CD14-positive monocyte (primary cell): Measurements from ENCODE around the gene OR2B2. TPM values are rescaled to one million over a fixed set of nuclear protein-coding genes. Genes with fewer than 3 reads are reported as not detected.
A peak's percentile ranks its signal among the peaks of the same experiment; 100 is the strongest.

Experiments used
- DNase-seq, 3 donors: peaks; one replicate each; pipeline ENCODE4 v3.0.0-alpha.2; 2011 to 2022
- H2AFZ ChIP-seq: 2 replicates; pipeline ENCODE4 v1.6.0; 2012; ENCODE audit warnings: mild to moderate bottlenecking, low read depth, low read length, inconsistent platforms; ENCODE audit not compliant: insufficient read depth, poor library complexity, severe bottlenecking
- H3K27ac ChIP-seq, 2 donors: 1 replicate in 1 of 2; 2 replicates in 1 of 2; pipeline ENCODE4 v1.5.1; 2012 to 2013; ENCODE audit warnings: low read length in 2 of 2, control low read depth in 1 of 2, inconsistent platforms in 1 of 2, low read depth in 1 of 2, mild to moderate bottlenecking in 1 of 2
- H3K27me3 ChIP-seq, 2 donors: one replicate each; pipeline versions ENCODE4 v1.6.0 to v1.6.1; 2011 to 2013; ENCODE audit warnings: low read length in 2 of 2; ENCODE audit not compliant: control insufficient read depth in 2 of 2, insufficient read depth in 2 of 2
- H3K36me3 ChIP-seq, 2 donors: replicated peaks in 1 of 2; 1 replicate in 1 of 2; 2 replicates in 1 of 2; pipeline versions ENCODE4 v1.5.1 to v1.6.1; 2012 to 2013; ENCODE audit warnings: low read length in 2 of 2, control low read depth in 1 of 2, inconsistent platforms in 1 of 2, mild to moderate bottlenecking in 1 of 2; ENCODE audit not compliant: insufficient read depth in 2 of 2, control insufficient read depth in 1 of 2
- H3K4me1 ChIP-seq, 2 donors: 1 replicate in 1 of 2; 2 replicates in 1 of 2; pipeline versions ENCODE4 v1.5.1 to v1.6.1; 2012 to 2013; ENCODE audit warnings: low read length in 2 of 2, control low read depth in 1 of 2, inconsistent platforms in 1 of 2, mild to moderate bottlenecking in 1 of 2, moderate library complexity in 1 of 2; ENCODE audit not compliant: insufficient read depth in 2 of 2, control insufficient read depth in 1 of 2
- H3K4me2 ChIP-seq: replicated peaks from 2 replicates; pipeline ENCODE3; 2012; ENCODE audit warnings: low read length, moderate library complexity, mild to moderate bottlenecking; ENCODE audit not compliant: poor library complexity, severe bottlenecking; ENCODE audit errors: extremely low read depth
- H3K4me3 ChIP-seq, 3 experiments: fragments of 200-600 bp in 1 of 3; sonication (generic) in 1 of 3; replicated peaks in 1 of 3; 1 replicate in 2 of 3; 2 replicates in 1 of 3; pipeline ENCODE4 v1.5.1; 2011 to 2013; ENCODE audit warnings: low read length in 3 of 3, mild to moderate bottlenecking in 3 of 3, control low read depth in 2 of 3, low read depth in 2 of 3, inconsistent platforms in 1 of 3, moderate library complexity in 1 of 3
- H3K79me2 ChIP-seq: 2 replicates; pipeline ENCODE4 v1.6.0; 2012; ENCODE audit warnings: mild to moderate bottlenecking, control low read depth, inconsistent platforms, low read length, moderate library complexity; ENCODE audit not compliant: insufficient read depth
- H3K9ac ChIP-seq: 2 replicates; pipeline ENCODE4 v1.6.0; 2017; ENCODE audit warnings: low read length, mild to moderate bottlenecking; ENCODE audit not compliant: insufficient read depth, poor library complexity, severe bottlenecking
- H3K9me3 ChIP-seq, 2 donors: replicated peaks in 1 of 2; 1 replicate in 1 of 2; 2 replicates in 1 of 2; pipeline versions ENCODE4 v1.5.1 to v1.6.1; 2012 to 2013; ENCODE audit warnings: low read length in 2 of 2, control low read depth in 1 of 2; ENCODE audit not compliant: control insufficient read depth in 1 of 2, insufficient read depth in 1 of 2
- H4K20me1 ChIP-seq: 2 replicates; pipeline ENCODE4 v1.6.0; 2012; ENCODE audit warnings: mild to moderate bottlenecking, low read length, control low read depth, moderate library complexity; ENCODE audit not compliant: insufficient read depth
- H3K27ac Mint-ChIP-seq, 7 donors: one replicate each; pipeline ENCODE4 v1.8.0; 2020; ENCODE audit warnings: mild to moderate bottlenecking in 7 of 7, mixed read lengths in 7 of 7, moderate library complexity in 6 of 7, inconsistent platforms in 2 of 7
- H3K27me3 Mint-ChIP-seq, 3 donors: one replicate each; pipeline ENCODE4 v1.8.0; 2021 to 2022; ENCODE audit warnings: low read depth in 3 of 3, mild to moderate bottlenecking in 3 of 3, mixed read lengths in 3 of 3, moderate library complexity in 3 of 3, inconsistent platforms in 1 of 3
- H3K36me3 Mint-ChIP-seq, 2 donors: one replicate each; pipeline ENCODE4 v1.8.0; 2020; ENCODE audit warnings: mixed read lengths in 2 of 2, inconsistent platforms in 1 of 2, mild to moderate bottlenecking in 1 of 2
- H3K4me1 Mint-ChIP-seq: one replicate; pipeline ENCODE4 v1.8.0; 2020; ENCODE audit warnings: mild to moderate bottlenecking, mixed read lengths
- H3K4me3 Mint-ChIP-seq, 2 donors: one replicate each; pipeline ENCODE4 v1.8.0; 2020; ENCODE audit warnings: mild to moderate bottlenecking in 2 of 2, mixed read lengths in 2 of 2, moderate library complexity in 1 of 2
- H3K9me3 Mint-ChIP-seq, 7 donors: one replicate each; pipeline ENCODE4 v1.8.0; 2020 to 2022; ENCODE audit warnings: mixed read lengths in 7 of 7, mild to moderate bottlenecking in 6 of 7, moderate library complexity in 6 of 7, inconsistent platforms in 2 of 7
- CTCF ChIP-seq: fragments of 200-600 bp; IDR thresholded peaks from one replicate; pipeline ENCODE4 v1.8.0; 2022; ENCODE audit warnings: antibody characterized with exemption, mild to moderate bottlenecking
- WGBS: methylation state at CpG from one replicate; pipeline ENCODE4 v1.1.5; 2013; ENCODE audit warnings: missing lambda C conversion rate; ENCODE audit not compliant: insufficient coverage; 5-methylcytosine and 5-hydroxymethylcytosine counted together
- intact Hi-C, 2 donors: fragments of 100-400 bp; cut with micrococcal nuclease; formaldehyde crosslinking; loops; one replicate each; pipeline versions ENCODE4 v1.15.0 to v1.15.1; 2023
- polyA plus RNA-seq, 3 donors: library from polyadenylated mRNA; depleted of rRNA in 1 of 3; unstranded in 2 of 3; stranded (reverse) in 1 of 3; fragments of 300-500 nt in 2 of 3; fragments of >200 nt in 1 of 3; fragmentation: Illumina TruSeq in 2 of 3; gene quantifications; 1 replicate in 2 of 3; 2 replicates in 1 of 3; pipeline ENCODE4 v1.2.3, GENCODE V29; 2012 to 2021

Gene OR2B2
- polyA plus RNA-seq, 3 donors, result not detected

GRCh38 chr6:27896398-27896796, 15.8 kb downstream of the OR2B2 start:
- Mint-ChIP-seq H3K4me3 (no peak overlapping the region), H3K36me3 (no peaks in the 10 kb centered on the region), H3K27me3 (no peaks in the 10 kb centered on the region), H3K27ac (no peak overlapping the region), H3K9me3 (no peaks in the 10 kb centered on the region), H3K4me1 (peaks cover 17% of the 10 kb centered on the region)
- Histone ChIP-seq H3K4me3 (peak overlapping the region in 1 of 3 experiments; percentile 85), H3K9me3 (no peaks in the 10 kb centered on the region), H3K79me2 (no peaks in the 10 kb centered on the region), H3K4me1 (peaks cover 37 to 50% of the 10 kb centered on the region in 2 donors), H3K9ac (no peak overlapping the region), H3K27me3 (no peaks in the 10 kb centered on the region), H3K36me3 (no peaks in the 10 kb centered on the region), H4K20me1 (no peaks in the 10 kb centered on the region), H3K4me2 (peak overlapping the region; percentile 94), H2AFZ (peak overlapping the region; percentile 79), H3K27ac (peak overlapping the region in 1 of 2 donors; percentile 75)
- no peak for DNase-seq
- intact Hi-C loops, result loop anchor here (5.0 to 10.0 kb wide), 4 partner anchors 139 to 742 kb away; no protein-coding TSS in a partner anchor
- no peak for TF ChIP-seq CTCF
- WGBS, result no CpG with 5 or more reads among the region's 4 CpGs

- intact Hi-C loops, result loop anchor here (5.0 to 10.0 kb wide), 9 partner anchors 58 to 740 kb away; a partner anchor contains a TSS
- peaks cover 28% of the 10 kb centered on the region for H3K4me1 Mint-ChIP-seq
- Histone ChIP-seq H2AFZ (peak overlapping the region; percentile 79), H3K4me1 (peaks cover 48 to 63% of the 10 kb centered on the region in 2 donors), H3K36me3 (no peaks in the 10 kb centered on the region), H3K9me3 (no peaks in the 10 kb centered on the region), H3K79me2 (no peaks in the 10 kb centered on the region), H3K9ac (peak overlapping the region; percentile 54), H4K20me1 (no peaks in the 10 kb centered on the region), H3K27ac (peak overlapping the region; percentile 50 to 75), H3K4me2 (peak overlapping the region; percentile 94), H3K27me3 (no peaks in the 10 kb centered on the region), H3K4me3 (peak overlapping the region; percentile 84 to 99 (median 85))
- H3K4me3 Mint-ChIP-seq, result no peak overlapping the region
- peak; percentile 71 to 81 (median 75) for DNase-seq
- H3K27ac Mint-ChIP-seq, result no peak overlapping the region
- peaks cover 0 to 3% (median 0%) of the 10 kb centered on the region in 3 donors for H3K27me3 Mint-ChIP-seq
- no peaks in the 10 kb centered on the region for H3K9me3 Mint-ChIP-seq
- peak; percentile 84 for TF ChIP-seq CTCF
- WGBS, result 0% methylated on average over 9 of the region's 28 CpGs
- H3K36me3 Mint-ChIP-seq, result no peaks in the 10 kb centered on the region
These were observed 17.1 kb downstream of the OR2B2 start for GRCh38 chr6:27894839-27895762.
